ENCODE measurements around the gene AHDC1. TPM values are rescaled to one million over a fixed set of nuclear protein-coding genes. Genes with fewer than 3 reads are reported as not detected.

The AHDC1 gene
- total RNA-seq, 3 donors from 2014 or later, result 13.7 to 58.6 (median 18.7) TPM

- Histone ChIP-seq H3K4me3 (no peak overlapping the region), H3K4me1 (ENCODE audit: low read depth) (peaks cover 23% of the 10 kb centered on the region), H3K9me3 (no peaks in the 10 kb centered on the region), H3K36me3 (ENCODE audit: low read depth) (no peaks in the 10 kb centered on the region)
- ATAC-seq (no peak), DNase-seq (no peak)
- intact Hi-C loops (cut with DNase I, micrococcal nuclease), result no loop called here
- TF ChIP-seq, protein P1, sequence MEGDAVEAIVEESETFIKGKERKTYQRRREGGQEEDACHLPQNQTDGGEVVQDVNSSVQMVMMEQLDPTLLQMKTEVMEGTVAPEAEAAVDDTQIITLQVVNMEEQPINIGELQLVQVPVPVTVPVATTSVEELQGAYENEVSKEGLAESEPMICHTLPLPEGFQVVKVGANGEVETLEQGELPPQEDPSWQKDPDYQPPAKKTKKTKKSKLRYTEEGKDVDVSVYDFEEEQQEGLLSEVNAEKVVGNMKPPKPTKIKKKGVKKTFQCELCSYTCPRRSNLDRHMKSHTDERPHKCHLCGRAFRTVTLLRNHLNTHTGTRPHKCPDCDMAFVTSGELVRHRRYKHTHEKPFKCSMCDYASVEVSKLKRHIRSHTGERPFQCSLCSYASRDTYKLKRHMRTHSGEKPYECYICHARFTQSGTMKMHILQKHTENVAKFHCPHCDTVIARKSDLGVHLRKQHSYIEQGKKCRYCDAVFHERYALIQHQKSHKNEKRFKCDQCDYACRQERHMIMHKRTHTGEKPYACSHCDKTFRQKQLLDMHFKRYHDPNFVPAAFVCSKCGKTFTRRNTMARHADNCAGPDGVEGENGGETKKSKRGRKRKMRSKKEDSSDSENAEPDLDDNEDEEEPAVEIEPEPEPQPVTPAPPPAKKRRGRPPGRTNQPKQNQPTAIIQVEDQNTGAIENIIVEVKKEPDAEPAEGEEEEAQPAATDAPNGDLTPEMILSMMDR (IDR thresholded peaks at IDR 0.05), result no peak
These were observed 88.3 kb downstream of the AHDC1 start for GRCh38 chr1:27515626-27516025.

DNA sequence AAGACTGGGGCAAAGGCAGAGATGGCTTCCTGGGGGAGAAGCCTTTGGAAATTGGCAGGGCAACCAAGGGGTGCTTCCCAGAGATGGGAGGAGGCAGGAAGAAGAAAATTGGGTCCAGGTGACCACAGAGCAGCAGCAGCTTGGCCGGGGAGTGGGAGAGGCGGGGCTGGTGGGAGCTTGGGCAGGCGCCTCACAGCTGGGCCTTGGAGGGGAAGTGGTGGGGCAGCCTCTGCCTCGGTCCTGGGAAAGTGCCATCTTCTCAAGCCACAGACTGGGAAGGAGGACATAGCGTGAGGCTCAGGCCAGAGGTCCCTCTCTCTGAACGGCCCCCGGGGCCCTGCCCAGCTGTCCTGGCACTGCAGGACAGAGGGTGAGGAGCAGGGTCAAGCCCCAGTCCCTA is 90.0 kb downstream of the AHDC1 start:
- H3K9me3 ChIP-seq, result no peaks in the 10 kb centered on the region
- no peak for ATAC-seq
- H3K4me1 ChIP-seq (ENCODE audit: low read depth), result peaks cover 19% of the 10 kb centered on the region
- DNase-seq, result no peak
- H3K36me3 ChIP-seq (ENCODE audit: low read depth), result no peaks in the 10 kb centered on the region
- H3K4me3 ChIP-seq, result no peak overlapping the region
- TF ChIP-seq, protein P1 (IDR thresholded peaks at IDR 0.05), result no peak
- intact Hi-C loops (cut with DNase I, micrococcal nuclease), result no loop called here

DNA sequence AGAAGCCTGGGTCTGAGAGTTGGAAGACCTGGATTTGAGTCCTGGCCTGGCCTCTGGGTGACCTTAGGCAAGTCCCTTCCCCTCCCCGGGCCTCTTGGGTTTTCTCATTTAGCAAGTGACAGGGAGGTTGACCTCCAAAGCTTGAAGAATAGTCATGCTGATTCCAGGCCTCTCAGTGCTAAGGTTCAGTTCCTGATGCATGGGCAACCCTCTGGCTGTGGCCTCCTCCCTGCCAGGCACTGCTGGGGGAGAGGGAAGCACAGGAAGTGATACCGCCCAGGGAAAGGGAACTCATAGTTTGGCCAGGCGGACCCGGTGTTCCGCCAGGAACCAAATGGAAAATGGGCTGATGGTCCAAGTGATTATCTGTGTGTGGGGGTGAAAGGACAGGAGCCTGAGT is 90.4 kb downstream of the AHDC1 start:
- H3K4me3 ChIP-seq, result no peak overlapping the region
- TF ChIP-seq, protein P1 (IDR thresholded peaks at IDR 0.05), result no peak
- no peaks in the 10 kb centered on the region for H3K9me3 ChIP-seq
- intact Hi-C loops (cut with DNase I, micrococcal nuclease), result no loop called here
- H3K4me1 ChIP-seq (ENCODE audit: low read depth), result peaks cover 20% of the 10 kb centered on the region
- DNase-seq (no peak), ATAC-seq (no peak)
- no peaks in the 10 kb centered on the region for H3K36me3 ChIP-seq (ENCODE audit: low read depth)

DNA sequence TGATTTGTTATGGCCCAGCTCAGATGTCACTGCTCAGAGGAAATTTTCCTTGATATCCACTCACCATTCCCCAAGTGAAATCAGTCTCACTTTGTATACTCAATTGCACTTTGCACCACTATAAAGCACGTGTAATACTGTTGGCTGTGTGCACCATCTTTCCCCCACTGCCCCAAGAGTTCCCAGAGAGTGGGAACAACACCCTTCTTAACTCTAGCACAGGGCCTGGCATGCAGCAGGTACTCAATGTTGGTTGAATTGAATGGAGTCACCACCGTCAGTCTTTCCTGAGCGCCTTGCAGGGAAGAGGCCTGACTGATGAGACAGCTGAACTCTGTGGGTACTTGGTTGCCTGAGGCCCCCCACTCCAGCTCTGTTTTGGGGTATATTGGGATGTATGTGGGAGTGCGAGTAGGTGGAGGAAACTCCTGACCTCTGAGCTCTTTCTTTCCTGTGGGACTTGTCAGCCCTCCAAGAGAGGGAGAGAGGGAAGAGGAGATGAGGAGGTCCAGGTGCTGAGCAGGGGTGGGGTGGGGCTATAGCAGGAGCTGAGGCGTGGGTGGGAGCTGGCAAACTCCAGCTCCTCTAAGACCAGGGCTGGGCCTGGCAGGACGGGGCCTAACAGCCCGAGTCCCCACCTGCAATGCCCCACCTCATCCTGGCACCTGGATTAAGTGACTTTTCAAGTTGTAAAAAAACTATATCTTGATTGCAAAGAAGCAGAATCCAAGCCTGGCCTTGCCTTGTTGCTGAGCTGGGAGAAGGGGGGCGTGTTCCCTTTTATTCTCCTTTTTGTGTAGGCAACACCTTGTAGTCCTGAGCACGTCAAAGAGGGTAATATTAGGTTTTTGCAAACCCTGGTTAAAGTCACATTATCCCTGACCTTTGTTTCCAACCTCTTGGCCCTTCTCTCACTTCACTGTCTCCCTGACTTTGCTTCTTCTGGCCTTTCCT is 94.5 kb downstream of the AHDC1 start:
- DNase-seq (peak; percentile 69 to 78 (median 69)), ATAC-seq (peak; percentile 89)
- intact Hi-C loops (cut with DNase I, micrococcal nuclease), result loop anchor here in 1 of 2 donors (10.0 kb wide), 1 partner anchor 45 kb away; no protein-coding TSS in a partner anchor
- TF ChIP-seq, protein P1 (IDR thresholded peaks at IDR 0.05), result no peak
- H3K4me1 ChIP-seq (ENCODE audit: low read depth), result peaks cover 22% of the 10 kb centered on the region
- no peaks in the 10 kb centered on the region for H3K9me3 ChIP-seq
- no peaks in the 10 kb centered on the region for H3K36me3 ChIP-seq (ENCODE audit: low read depth)
- no peak overlapping the region for H3K4me3 ChIP-seq

GRCh38 chr1:27507960-27508665 is 95.8 kb downstream of the AHDC1 start:
- Histone ChIP-seq H3K4me1 (ENCODE audit: low read depth) (peaks cover 30% of the 10 kb centered on the region), H3K36me3 (ENCODE audit: low read depth) (no peaks in the 10 kb centered on the region), H3K9me3 (no peaks in the 10 kb centered on the region), H3K4me3 (no peak overlapping the region)
- DNase-seq (peak in 1 of 3 donors; percentile 15), ATAC-seq (no peak)
- intact Hi-C loops (cut with DNase I, micrococcal nuclease), result loop anchor here in 1 of 2 donors (10.0 kb wide), 1 partner anchor 47 kb away; no protein-coding TSS in a partner anchor
- TF ChIP-seq, protein P1 (IDR thresholded peaks at IDR 0.05), result no peak
